IMR-90 (cell line): Measurements from ENCODE around the gene RETREG1. TPM values are rescaled to one million over a fixed set of nuclear protein-coding genes. Genes with fewer than 3 reads are reported as not detected.

Source experiments
- ATAC-seq: fragments of 200-7000 bp; cut with Tn5 transposase; 2 replicates; pipeline ENCODE4 v1.9.1; 2020; ENCODE audit warnings: low read depth, mild to moderate bottlenecking, moderate library complexity
- BruUV-seq: library from RNA; stranded (reverse); fragments of 400-500 nt; replicated peaks from 2 replicates; lab custom pipeline; 2021; lab: Mats Ljungman, UMichigan
- CTCF ChIA-PET: fragments of 300-600 bp; formaldehyde crosslinking; extraction: SDS; loops from one replicate; lab custom pipeline; 2021; ENCODE audit warnings: antibody characterized with exemption; lab: Yijun Ruan, JAX
- POLR2A ChIA-PET: fragments of 300-600 bp; sonication (Branson Sonifier 250); formaldehyde crosslinking; loops from one replicate; lab custom pipeline; 2022; ENCODE audit warnings: antibody characterized with exemption; ENCODE audit not compliant: unreplicated experiment; lab: Charles Lee
- DNase-seq: peaks from one replicate; pipeline ENCODE4 v3.0.0; 2013
- H2AFZ ChIP-seq: replicated peaks from 2 replicates; pipeline ENCODE3; 2013; ENCODE audit warnings: low read length, mild to moderate bottlenecking; ENCODE audit not compliant: poor library complexity
- H2AK5ac ChIP-seq: 2 replicates; pipeline ENCODE4 v1.6.1; 2013; ENCODE audit warnings: low read depth, low read length, inconsistent platforms
- H2AK9ac ChIP-seq: replicated peaks from 2 replicates; pipeline ENCODE3; 2013; ENCODE audit warnings: mild to moderate bottlenecking, low read depth, low read length, moderate library complexity; ENCODE audit not compliant: poor library complexity
- H2BK120ac ChIP-seq: 2 replicates; pipeline ENCODE4 v1.6.1; 2013; ENCODE audit warnings: low read depth, low read length, inconsistent platforms
- H2BK15ac ChIP-seq: 3 replicates; pipeline ENCODE4 v1.6.1; 2013; ENCODE audit warnings: low read depth, low read length, inconsistent platforms
- H2BK20ac ChIP-seq: 2 replicates; pipeline ENCODE4 v1.6.1; 2013; ENCODE audit warnings: low read depth, mild to moderate bottlenecking, inconsistent platforms, low read length, moderate library complexity
- H2BK5ac ChIP-seq: 2 replicates; pipeline ENCODE4 v1.6.1; 2013; ENCODE audit warnings: mild to moderate bottlenecking, low read depth, low read length, inconsistent platforms; ENCODE audit not compliant: poor library complexity, severe bottlenecking
- H3K14ac ChIP-seq: replicated peaks from 2 replicates; pipeline ENCODE4 v1.6.1; 2013; ENCODE audit warnings: low read depth, low read length, inconsistent platforms
- H3K18ac ChIP-seq: 2 replicates; pipeline ENCODE4 v1.6.1; 2013; ENCODE audit warnings: low read depth, low read length, control low read depth
- H3K23ac ChIP-seq: 2 replicates; pipeline ENCODE4 v1.6.1; 2013; ENCODE audit warnings: low read depth, low read length, inconsistent platforms
- H3K27ac ChIP-seq: 2 replicates; pipeline ENCODE4 v1.5.1; 2013; ENCODE audit warnings: mild to moderate bottlenecking, control low read depth, low read length; ENCODE audit not compliant: insufficient read depth
- H3K27me3 ChIP-seq: 2 replicates; pipeline ENCODE4 v1.6.1; 2013; ENCODE audit warnings: low read length; ENCODE audit not compliant: control insufficient read depth, insufficient read depth
- H3K36me3 ChIP-seq: 2 replicates; pipeline ENCODE4 v1.6.1; 2013; ENCODE audit warnings: low read length, mixed read lengths; ENCODE audit not compliant: control insufficient read depth, insufficient read depth
- H3K4ac ChIP-seq: 2 replicates; pipeline ENCODE4 v1.6.1; 2013; ENCODE audit warnings: low read depth, low read length, inconsistent platforms
- H3K4me1 ChIP-seq: 2 replicates; pipeline ENCODE4 v1.6.1; 2013; ENCODE audit warnings: low read length, mixed read lengths; ENCODE audit not compliant: control insufficient read depth, insufficient read depth
- H3K4me2 ChIP-seq: 2 replicates; pipeline ENCODE4 v1.6.1; 2013; ENCODE audit warnings: low read depth, mild to moderate bottlenecking, control low read depth, low read length, moderate library complexity
- H3K4me3 ChIP-seq: 2 replicates; pipeline ENCODE4 v1.5.1; 2013; ENCODE audit warnings: low read depth, mild to moderate bottlenecking, control low read depth, low read length, moderate library complexity; ENCODE audit not compliant: insufficient read depth
- H3K56ac ChIP-seq: 2 replicates; pipeline ENCODE4 v1.6.1; 2013; ENCODE audit warnings: low read length, inconsistent platforms; ENCODE audit not compliant: insufficient read depth; ENCODE audit errors: extremely low read depth
- H3K79me1 ChIP-seq, 2 experiments: 2 replicates each; pipeline ENCODE4 v1.6.1; 2013; ENCODE audit warnings: low read length in 2 of 2, inconsistent platforms in 1 of 2, low read depth in 1 of 2
- H3K9ac ChIP-seq: 2 replicates; pipeline ENCODE4 v1.6.1; 2013; ENCODE audit warnings: low read depth, low read length, control low read depth
- H3K9me1 ChIP-seq: 2 replicates; pipeline ENCODE4 v1.6.1; 2013; ENCODE audit warnings: low read length, inconsistent platforms; ENCODE audit not compliant: insufficient read depth
- H3K9me3 ChIP-seq: 2 replicates; pipeline ENCODE4 v1.6.1; 2013; ENCODE audit warnings: low read length; ENCODE audit not compliant: control insufficient read depth, insufficient read depth
- H4K20me1 ChIP-seq: 2 replicates; pipeline ENCODE4 v1.6.1; 2013; ENCODE audit warnings: low read length, inconsistent platforms; ENCODE audit not compliant: insufficient read depth
- H4K5ac ChIP-seq: 2 replicates; pipeline ENCODE4 v1.6.1; 2013; ENCODE audit warnings: mild to moderate bottlenecking, low read depth, low read length, control low read depth
- H4K8ac ChIP-seq, 2 experiments: 2 replicates each; pipeline ENCODE4 v1.6.1; 2013; ENCODE audit warnings: low read depth in 2 of 2, low read length in 2 of 2, control low read depth in 1 of 2, inconsistent platforms in 1 of 2
- H4K91ac ChIP-seq: 2 replicates; pipeline ENCODE4 v1.6.1; 2013; ENCODE audit warnings: low read depth, low read length, inconsistent platforms; ENCODE audit not compliant: insufficient read depth
- FOS ChIP-seq: fragments of 150-350 bp; IDR thresholded peaks from 2 replicates; pipeline ENCODE4 v1.6.1; 2016; ENCODE audit warnings: low read depth, low read length
- MAFK ChIP-seq: IDR thresholded peaks from 2 replicates; pipeline ENCODE4 v1.6.1; 2012; ENCODE audit warnings: low read depth, low read length, improper control_type of control experiment
- WGBS, 2 experiments: methylation state at CpG; one replicate each; pipeline versions ENCODE4 v1.1.5 to v1.1.7; 2013; ENCODE audit warnings: missing lambda C conversion rate in 2 of 2; ENCODE audit not compliant: insufficient read length in 1 of 2; ENCODE audit errors: extremely low coverage in 2 of 2; 5-methylcytosine and 5-hydroxymethylcytosine counted together
- dilution Hi-C: fragments of 300-500 bp; cut with HindIII; formaldehyde crosslinking; loops from one replicate; pipeline ENCODE4 v1.14.3; 2018; ENCODE audit warnings: low sequenced_read_pairs; ENCODE audit not compliant: unreplicated experiment
- in situ Hi-C: fragments of 300-500 bp; cut with MboI; formaldehyde crosslinking; loops from 3 replicates; pipeline ENCODE4 v1.14.3; 2019; ENCODE audit warnings: low sequenced_read_pairs, inconsistent platforms, mixed read lengths
- intact Hi-C: fragments of 100-400 bp; cut with micrococcal nuclease; formaldehyde crosslinking; loops from 2 replicates; pipeline ENCODE4 v1.10.0; 2022
- polyA plus RNA-seq, 3 experiments: library from polyadenylated mRNA; depleted of rRNA; stranded (reverse); fragments of >200 nt; gene quantifications; 2 replicates each; pipeline ENCODE4 v1.2.3, GENCODE V29; 2012; ENCODE audit warnings: low replicate concordance in 1 of 3
- total RNA-seq: library from RNA; depleted of rRNA; stranded (reverse); fragments of >200 nt; gene quantifications from 2 replicates; pipeline ENCODE4 v1.2.3, GENCODE V29; 2012

The RETREG1 gene
- total and polyA plus RNA-seq, 2 of the 4 experiments (the other 2 are of a cell fraction): not detected

GRCh38 chr5:16547200-16547842, 69.5 kb downstream of the RETREG1 start:
- no peaks in the 10 kb centered on the region for H3K79me1 ChIP-seq
- no peak overlapping the region for H4K5ac ChIP-seq
- TF ChIP-seq FOS (no peak), MAFK (no peak)
- H3K14ac ChIP-seq: no peak overlapping the region
- CTCF ChIA-PET: interaction anchor here (0.6 to 2.6 kb wide), 2 partner anchors 57 to 691 kb away, joined by 3 to 7 read pairs; no protein-coding TSS in a partner anchor
- H2BK20ac ChIP-seq: no peak overlapping the region
- no TSS peak for BruUV-seq
- WGBS, 2 experiments: no CpG with 5 or more reads among the region's 8 CpGs
- DNase-seq (no peak), ATAC-seq (no peak)
- no peak overlapping the region for H3K4me3 ChIP-seq
- H4K20me1 ChIP-seq: no peaks in the 10 kb centered on the region
- H2AK5ac ChIP-seq: no peak overlapping the region
- H3K9ac ChIP-seq: no peak overlapping the region
- H2AK9ac ChIP-seq: no peak overlapping the region
- H3K9me3 ChIP-seq: no peaks in the 10 kb centered on the region
- H3K23ac ChIP-seq: no peak overlapping the region
- H3K4me1 ChIP-seq: no peaks in the 10 kb centered on the region
- no peak overlapping the region for H2AFZ ChIP-seq
- no peak overlapping the region for H3K18ac ChIP-seq
- dilution Hi-C loops (no loop called here), intact Hi-C loops (no loop called here), in situ Hi-C loops (no loop called here)
- no peak overlapping the region for H3K27ac ChIP-seq
- H3K4ac ChIP-seq: no peak overlapping the region
- H4K91ac ChIP-seq: no peak overlapping the region
- H2BK120ac ChIP-seq: no peak overlapping the region
- H3K4me2 ChIP-seq: no peak overlapping the region
- no peak overlapping the region for H2BK5ac ChIP-seq
- H3K9me1 ChIP-seq: no peaks in the 10 kb centered on the region
- H3K56ac ChIP-seq: no peak overlapping the region
- H4K8ac ChIP-seq: no peak overlapping the region
- peaks cover 21% of the 10 kb centered on the region for H3K27me3 ChIP-seq
- POLR2A ChIA-PET: no interaction called here
- no peak overlapping the region for H2BK15ac ChIP-seq
- H3K36me3 ChIP-seq: no peaks in the 10 kb centered on the region
